Testis (tissue), 3 donors: ENCODE results near the gene ME3. TPM values are rescaled to one million over a fixed set of nuclear protein-coding genes. Genes with fewer than 3 reads are reported as not detected.
"Not testable (repeated sequence)": the region's sequence is repeated elsewhere in the genome, so short reads cannot be mapped to it uniquely, and the experiment has no call there.

Experiments used
- DNase-seq: peaks from one replicate; pipeline ENCODE4 v3.0.0-alpha.2; 2019
- H3K27ac ChIP-seq, 2 donors: fragments of 200-600 bp; sonication (generic); one replicate each; pipeline ENCODE4 v1.5.1; 2019
- H3K27me3 ChIP-seq: fragments of 200-600 bp; sonication (generic); one replicate; pipeline ENCODE4 v1.5.1; 2019
- H3K36me3 ChIP-seq: fragments of 200-600 bp; sonication (generic); one replicate; pipeline ENCODE4 v1.5.1; 2017; ENCODE audit warnings: low read depth; ENCODE audit errors: missing control alignments
- H3K4me1 ChIP-seq: fragments of 200-600 bp; sonication (generic); one replicate; pipeline ENCODE4 v1.5.1; 2019
- H3K4me3 ChIP-seq, 2 donors: fragments of 200-600 bp; sonication (generic); one replicate each; pipeline ENCODE4 v1.5.1; 2017 to 2019
- H3K9me3 ChIP-seq: fragments of 200-600 bp; sonication (generic); one replicate; pipeline ENCODE4 v1.5.1; 2017
- POLR2A ChIP-seq: fragments of 450-650 bp; IDR thresholded peaks from one replicate; pipeline ENCODE4 v1.6.1; 2017; ENCODE audit warnings: antibody characterized with exemption, mild to moderate bottlenecking, moderate library complexity
- WGBS, 2 donors: methylation state at CpG; one replicate each; pipeline ENCODE4 v1.1.5; 2018; 5-methylcytosine and 5-hydroxymethylcytosine counted together
- intact Hi-C: fragments of 100-400 bp; cut with DNase I; formaldehyde crosslinking; loops from one replicate; pipeline ENCODE4 v1.15.1; 2023; ENCODE audit warnings: low total_unique reads
- polyA plus RNA-seq: library from polyadenylated mRNA; stranded (reverse); fragments of 350-450 nt; fragmentation: Illumina TruSeq; extraction: RNeasy Lipid Tissue Mini Kit (QIAGEN cat#74804); gene quantifications from one replicate; pipeline ENCODE4 v1.2.3, GENCODE V29; 2014; ENCODE audit warnings: low read depth, low replicate concordance; ENCODE audit not compliant: insufficient read depth
- total RNA-seq, 2 donors: library from RNA; depleted of rRNA; stranded (reverse); fragments of >200 nt; gene quantifications; one replicate each; pipeline ENCODE4 v1.2.3, GENCODE V29; 2016
- TF ChIP-seq, protein P1 (sequence below), 3 experiments: fragments of 450-650 bp in 2 of 3; fragments of 200-600 bp in 1 of 3; sonication (generic) in 1 of 3; IDR thresholded peaks; one replicate each; pipeline ENCODE4 v1.5.1; 2016 to 2019; ENCODE audit warnings: antibody characterized with exemption in 3 of 3, mild to moderate bottlenecking in 2 of 3, moderate library complexity in 1 of 3

The ME3 gene
- total and polyA plus RNA-seq, 3 donors from 2014 or later, result 26.7 to 170 (median 115) TPM

DNA sequence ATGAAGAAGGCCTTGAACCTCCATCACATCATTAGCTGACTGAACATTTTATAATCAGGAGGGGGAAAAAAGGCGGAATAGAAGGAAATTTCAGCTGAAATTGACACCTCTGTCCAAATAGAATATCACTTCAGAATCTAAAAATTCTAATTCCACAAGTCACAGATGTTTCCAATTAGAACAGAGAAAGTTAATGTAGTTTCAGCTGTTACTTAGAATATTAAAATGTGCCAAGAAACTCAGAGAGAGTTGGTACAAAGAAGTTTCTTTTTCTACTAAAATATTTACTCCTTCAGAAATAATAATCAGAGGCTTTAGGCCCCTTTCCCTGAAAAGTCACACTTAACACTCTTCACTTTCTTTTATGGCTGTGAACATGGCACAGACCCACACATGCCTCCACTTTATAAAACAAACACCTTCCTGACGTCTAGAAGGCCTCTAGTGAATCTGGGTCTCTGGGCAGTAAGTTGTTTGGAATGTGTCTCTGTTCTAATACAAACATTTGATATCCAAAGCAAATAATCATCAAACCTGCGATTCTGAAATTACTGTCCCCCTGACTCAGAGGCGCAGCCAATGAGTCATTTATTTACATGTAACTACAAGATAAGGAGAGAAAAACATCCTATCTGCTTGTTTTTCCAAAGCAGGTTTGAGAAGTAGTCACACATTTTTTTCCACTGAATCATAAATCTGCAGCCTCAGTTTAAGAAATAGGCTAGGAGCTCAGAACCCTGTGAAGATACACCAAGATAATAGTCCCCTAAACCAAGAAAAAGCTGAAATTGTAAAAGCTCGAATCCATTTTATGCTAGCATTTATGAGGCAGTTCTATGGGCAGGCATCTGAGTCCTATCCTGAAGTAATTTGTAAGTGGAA lies 148.4 kb downstream of the ME3 start:
- no peak for DNase-seq
- H3K4me3 ChIP-seq, result no peak overlapping the region
- H3K36me3 ChIP-seq, result no peaks in the 10 kb centered on the region
- H3K27ac ChIP-seq, result peak overlapping the region; percentile 16 to 61
- H3K4me1 ChIP-seq, result peaks cover 23% of the 10 kb centered on the region
- no peaks in the 10 kb centered on the region for H3K9me3 ChIP-seq
- TF ChIP-seq, protein P1, sequence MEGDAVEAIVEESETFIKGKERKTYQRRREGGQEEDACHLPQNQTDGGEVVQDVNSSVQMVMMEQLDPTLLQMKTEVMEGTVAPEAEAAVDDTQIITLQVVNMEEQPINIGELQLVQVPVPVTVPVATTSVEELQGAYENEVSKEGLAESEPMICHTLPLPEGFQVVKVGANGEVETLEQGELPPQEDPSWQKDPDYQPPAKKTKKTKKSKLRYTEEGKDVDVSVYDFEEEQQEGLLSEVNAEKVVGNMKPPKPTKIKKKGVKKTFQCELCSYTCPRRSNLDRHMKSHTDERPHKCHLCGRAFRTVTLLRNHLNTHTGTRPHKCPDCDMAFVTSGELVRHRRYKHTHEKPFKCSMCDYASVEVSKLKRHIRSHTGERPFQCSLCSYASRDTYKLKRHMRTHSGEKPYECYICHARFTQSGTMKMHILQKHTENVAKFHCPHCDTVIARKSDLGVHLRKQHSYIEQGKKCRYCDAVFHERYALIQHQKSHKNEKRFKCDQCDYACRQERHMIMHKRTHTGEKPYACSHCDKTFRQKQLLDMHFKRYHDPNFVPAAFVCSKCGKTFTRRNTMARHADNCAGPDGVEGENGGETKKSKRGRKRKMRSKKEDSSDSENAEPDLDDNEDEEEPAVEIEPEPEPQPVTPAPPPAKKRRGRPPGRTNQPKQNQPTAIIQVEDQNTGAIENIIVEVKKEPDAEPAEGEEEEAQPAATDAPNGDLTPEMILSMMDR (IDR thresholded peaks at IDR 0.05), result no peak
- no peak for TF ChIP-seq POLR2A
- no peaks in the 10 kb centered on the region for H3K27me3 ChIP-seq
- 33 to 44% methylated on average over 5 of the region's 5 CpGs for WGBS, 2 donors
- intact Hi-C loops, result no loop called here

DNA sequence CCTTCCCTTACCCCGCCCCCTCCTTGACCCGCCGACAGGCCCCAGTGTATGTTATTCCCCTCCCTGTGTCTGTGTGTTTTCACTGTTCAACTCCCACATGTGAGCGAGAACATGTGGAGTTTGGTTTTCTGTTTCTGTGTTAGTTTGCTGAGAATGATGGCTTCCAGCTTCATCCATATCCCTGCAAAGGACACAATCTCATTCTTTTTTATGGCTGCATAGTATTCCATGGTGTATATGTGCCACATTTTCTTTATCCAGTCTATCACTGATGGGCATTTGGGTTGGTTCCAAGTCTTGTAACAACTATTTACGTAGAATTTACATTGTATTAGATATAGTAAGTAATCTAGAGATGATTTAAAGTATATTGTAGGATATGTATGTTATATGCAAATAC lies 149.9 kb downstream of the ME3 start:
- H3K27ac ChIP-seq, H3K36me3 ChIP-seq, intact Hi-C loops, DNase-seq, H3K9me3 ChIP-seq, H3K4me3 ChIP-seq, H3K27me3 ChIP-seq: not testable (repeated sequence)
- H3K4me1 ChIP-seq, result peaks cover 30% of the 10 kb centered on the region
- 95 to 97% methylated on average over 5 of the region's 5 CpGs for WGBS, 2 donors

DNA sequence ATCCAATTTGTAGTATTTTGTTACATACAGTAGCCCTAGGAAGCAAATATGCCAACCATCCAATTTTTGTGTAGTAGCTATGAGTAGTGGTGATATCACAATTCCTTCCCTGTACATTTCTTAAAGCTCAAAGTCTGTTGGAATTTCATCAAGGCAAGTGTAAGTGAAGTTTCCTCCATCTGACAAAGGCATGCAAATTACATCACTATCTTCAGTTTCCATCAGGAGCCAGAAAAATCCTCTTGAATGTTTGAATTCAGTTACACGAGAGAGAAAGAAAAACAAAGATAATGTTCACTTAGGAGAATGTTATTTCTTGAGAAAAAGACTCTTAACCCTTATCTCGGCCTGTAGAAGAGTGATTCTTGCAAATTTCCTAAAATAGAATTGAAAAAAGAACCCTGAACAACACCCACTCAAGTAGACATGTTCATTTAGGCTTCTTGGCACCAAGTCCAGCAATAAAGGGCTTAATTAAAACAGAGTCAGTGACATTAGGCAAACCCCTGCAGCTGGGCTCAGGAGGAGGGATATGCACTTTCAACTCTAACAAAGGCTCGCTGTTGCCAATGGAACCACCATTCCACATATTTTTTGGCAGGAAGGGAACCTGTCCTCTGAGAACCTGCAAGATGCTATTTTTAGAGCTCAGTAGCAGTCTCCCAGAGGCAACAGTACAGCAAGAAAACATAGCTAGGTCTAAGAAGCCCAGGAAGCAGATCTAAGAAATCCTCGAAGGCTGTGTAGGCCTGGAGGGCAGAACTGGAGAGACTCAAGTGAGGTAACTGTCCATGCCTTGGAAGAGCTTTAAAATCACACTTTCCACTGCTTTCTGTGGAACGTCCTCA lies 153.1 kb downstream of the ME3 start:
- Histone ChIP-seq H3K27me3 (no peaks in the 10 kb centered on the region), H3K4me3 (no peak overlapping the region), H3K9me3 (no peaks in the 10 kb centered on the region), H3K27ac (peak overlapping the region; percentile 2 to 71), H3K36me3 (no peaks in the 10 kb centered on the region), H3K4me1 (peaks cover 26% of the 10 kb centered on the region)
- DNase-seq, result peak; percentile 50
- 38 to 40% methylated on average over 5 of the region's 5 CpGs for WGBS, 2 donors
- intact Hi-C loops, result loop anchor here (5.0 kb wide), 1 partner anchor 42 kb away; no protein-coding TSS in a partner anchor
- TF ChIP-seq, protein P1 (IDR thresholded peaks at IDR 0.05), result no peak
- no peak for TF ChIP-seq POLR2A

GRCh38 chr11:86518211-86518610 lies 154.2 kb downstream of the ME3 start:
- peaks cover 18% of the 10 kb centered on the region for H3K4me1 ChIP-seq

More at GRCh38 chr11:86518211-86518610, 154.2 kb downstream of the ME3 start:
- DNase-seq, result no peak
- Histone ChIP-seq H3K36me3 (no peaks in the 10 kb centered on the region), H3K27me3 (no peaks in the 10 kb centered on the region), H3K9me3 (no peaks in the 10 kb centered on the region), H3K27ac (no peak overlapping the region), H3K4me3 (no peak overlapping the region)
- 77 to 88% methylated on average over 6 of the region's 6 CpGs for WGBS, 2 donors
- TF ChIP-seq, protein P1 (IDR thresholded peaks at IDR 0.05), result no peak
- no peak for TF ChIP-seq POLR2A
- intact Hi-C loops, result loop anchor here (5.0 kb wide), 1 partner anchor 41 kb away; no protein-coding TSS in a partner anchor
